Spinal cord (tissue), 10 donors: ENCODE data around the gene CEACAM8. TPM values are rescaled to one million over a fixed set of nuclear protein-coding genes. Genes with fewer than 3 reads are reported as not detected.
"Not testable (repeated sequence)": the region's sequence is repeated elsewhere in the genome, so short reads cannot be mapped to it uniquely, and the experiment has no call there.

ENCODE experiments used
- DNase-seq, 6 donors: peaks; one replicate each; pipeline versions ENCODE4 v3.0.0 to v3.0.0-alpha.2; 2013 to 2015; ENCODE audit warnings: low spot score in 6 of 6, low read depth in 4 of 6
- H3K27ac ChIP-seq: one replicate; pipeline ENCODE4 v1.5.1; 2013; ENCODE audit warnings: low read depth, low read length, control low read depth
- H3K27me3 ChIP-seq: one replicate; pipeline ENCODE4 v1.6.1; 2013; ENCODE audit warnings: low read length; ENCODE audit not compliant: control insufficient read depth, insufficient read depth
- H3K36me3 ChIP-seq: one replicate; pipeline ENCODE4 v1.6.1; 2013; ENCODE audit warnings: low read length; ENCODE audit not compliant: control insufficient read depth, insufficient read depth
- H3K4me1 ChIP-seq: one replicate; pipeline ENCODE4 v1.6.1; 2013; ENCODE audit warnings: low read length; ENCODE audit not compliant: control insufficient read depth, insufficient read depth
- H3K4me3 ChIP-seq: one replicate; pipeline ENCODE4 v1.5.1; 2013; ENCODE audit warnings: low read depth, low read length, control low read depth
- H3K9me3 ChIP-seq: one replicate; pipeline ENCODE4 v1.6.1; 2013; ENCODE audit warnings: low read length; ENCODE audit not compliant: control insufficient read depth, insufficient read depth
- WGBS: methylation state at CpG from one replicate; pipeline ENCODE4 v1.1.5; 2013; ENCODE audit warnings: missing lambda C conversion rate; ENCODE audit not compliant: insufficient coverage; 5-methylcytosine and 5-hydroxymethylcytosine counted together
- long read RNA-seq, 4 donors: transcript quantifications; one replicate each; lab custom pipeline, GENCODE V29; 2026
- polyA plus RNA-seq, 2 donors: library from polyadenylated mRNA; unstranded; fragments of 120-200 nt; gene quantifications; one replicate each; pipeline ENCODE4 v1.2.1, GENCODE V29; 2013; ENCODE audit not compliant: insufficient read length in 2 of 2
- total RNA-seq, 2 donors: library from RNA; depleted of rRNA in 1 of 2; stranded (reverse); fragments of 120-200 nt in 1 of 2; fragments of >200 nt in 1 of 2; gene quantifications; one replicate each; pipeline versions ENCODE4 v1.2.3 to v1.2.4, GENCODE V29; 2013 to 2014
- donor health status: healthy.

CEACAM8 gene
- total RNA-seq (1 to 10 TPM in 1 of 2 donors, under 1 TPM in 1; 0.11 to 7.4 TPM), polyA plus RNA-seq (under 1 TPM in 1 of 2 donors, not detected in 1; 0.06 TPM)
- long read RNA-seq, donor 1 = 0 reads
- long read RNA-seq, donor 2 = 0 reads
- long read RNA-seq, donor 3 = 0 reads
- long read RNA-seq, donor 4 = 0 reads

GRCh38 chr19:42594617-42595489, at the start of gene CEACAM8:
Gene CEACAM8, minus strand, starts transcription at chr19:42594924. Its CDS starts 96 bp downstream, at chr19:42594828.
- H3K36me3 ChIP-seq = no peaks in the 10 kb centered on the region
- DNase-seq = no peak
- H3K9me3 ChIP-seq = peaks cover 1% of the 10 kb centered on the region
- H3K4me1 ChIP-seq = no peaks in the 10 kb centered on the region
- no peak within 1 kb of the TSS for H3K27ac ChIP-seq
- no peaks in the 10 kb centered on the region for H3K27me3 ChIP-seq
- 50% methylated on average over 6 of the region's 10 CpGs for WGBS
- H3K4me3 ChIP-seq = no peak within 1 kb of the TSS

- not testable (repeated sequence) for H3K4me3 ChIP-seq, H3K4me1 ChIP-seq, H3K9me3 ChIP-seq, DNase-seq, H3K27ac ChIP-seq, H3K27me3 ChIP-seq, H3K36me3 ChIP-seq
- 97% methylated on average over 25 of the region's 58 CpGs for WGBS
These were observed 44.8 kb upstream of the CEACAM8 start for GRCh38 chr19:42639324-42640092.

- no peaks in the 10 kb centered on the region for H3K27me3 ChIP-seq
- 100% methylated on average over 1 of the region's 1 CpG for WGBS
- no peak overlapping the region for H3K4me3 ChIP-seq
- no peaks in the 10 kb centered on the region for H3K36me3 ChIP-seq
- no peaks in the 10 kb centered on the region for H3K4me1 ChIP-seq
- DNase-seq = no peak
- H3K9me3 ChIP-seq = no peaks in the 10 kb centered on the region
- H3K27ac ChIP-seq = no peak overlapping the region
These were observed 40.5 kb upstream of the CEACAM8 start for GRCh38 chr19:42635233-42635539.

GRCh38 chr19:42634409-42635232, 39.9 kb upstream of the CEACAM8 start:
- H3K4me1 ChIP-seq = no peaks in the 10 kb centered on the region
- 100% methylated on average over 2 of the region's 5 CpGs for WGBS
- no peaks in the 10 kb centered on the region for H3K27me3 ChIP-seq
- H3K27ac ChIP-seq = no peak overlapping the region
- no peak overlapping the region for H3K4me3 ChIP-seq
- DNase-seq = no peak
- no peaks in the 10 kb centered on the region for H3K9me3 ChIP-seq
- H3K36me3 ChIP-seq = no peaks in the 10 kb centered on the region

- Histone ChIP-seq H3K36me3 (no peaks in the 10 kb centered on the region), H3K27ac (no peak overlapping the region), H3K9me3 (no peaks in the 10 kb centered on the region), H3K4me1 (no peaks in the 10 kb centered on the region), H3K27me3 (no peaks in the 10 kb centered on the region), H3K4me3 (no peak overlapping the region)
- DNase-seq = no peak
These were observed 34.5 kb upstream of the CEACAM8 start for GRCh38 chr19:42629191-42629590.

GRCh38 chr19:42628411-42629140, 33.9 kb upstream of the CEACAM8 start:
- no peaks in the 10 kb centered on the region for H3K27me3 ChIP-seq
- H3K27ac ChIP-seq = no peak overlapping the region
- no peak for DNase-seq
- no peak overlapping the region for H3K4me3 ChIP-seq
- no peaks in the 10 kb centered on the region for H3K4me1 ChIP-seq
- H3K36me3 ChIP-seq = no peaks in the 10 kb centered on the region
- H3K9me3 ChIP-seq = no peaks in the 10 kb centered on the region
- 67% methylated on average over 1 of the region's 2 CpGs for WGBS

GRCh38 chr19:42627916-42628315, 33.2 kb upstream of the CEACAM8 start:
- DNase-seq = no peak
- no peaks in the 10 kb centered on the region for H3K27me3 ChIP-seq
- no peaks in the 10 kb centered on the region for H3K4me1 ChIP-seq
- WGBS = 100% methylated on average over 1 of the region's 2 CpGs
- H3K4me3 ChIP-seq = no peak overlapping the region
- no peak overlapping the region for H3K27ac ChIP-seq
- H3K9me3 ChIP-seq = no peaks in the 10 kb centered on the region
- no peaks in the 10 kb centered on the region for H3K36me3 ChIP-seq

- DNase-seq = no peak
- Histone ChIP-seq H3K36me3 (no peaks in the 10 kb centered on the region), H3K4me3 (no peak overlapping the region), H3K27ac (no peak overlapping the region), H3K27me3 (no peaks in the 10 kb centered on the region), H3K9me3 (no peaks in the 10 kb centered on the region), H3K4me1 (no peaks in the 10 kb centered on the region)
- WGBS = 95% methylated on average over 2 of the region's 2 CpGs
These were observed 31.5 kb upstream of the CEACAM8 start for GRCh38 chr19:42626181-42626580.

- no peaks in the 10 kb centered on the region for H3K36me3 ChIP-seq
- H3K27ac ChIP-seq = no peak overlapping the region
- no peak for DNase-seq
- H3K27me3 ChIP-seq = no peaks in the 10 kb centered on the region
- WGBS = no CpG with 5 or more reads among the region's 1 CpG
- H3K4me1 ChIP-seq = no peaks in the 10 kb centered on the region
- no peak overlapping the region for H3K4me3 ChIP-seq
- H3K9me3 ChIP-seq = no peaks in the 10 kb centered on the region
These were observed 24.5 kb upstream of the CEACAM8 start for GRCh38 chr19:42619271-42619670.
